Measurements from ENCODE around the gene KRTAP10-10.

- no peak for TF ChIP-seq MAX (IDR thresholded peaks at IDR 0.05)
- no peak for TF ChIP-seq CTCF (IDR thresholded peaks at IDR 0.05; ENCODE audit: low read depth, low read length, missing input control)
- no peak for TF ChIP-seq REST (IDR thresholded peaks at IDR 0.05)
Measured at GRCh38 chr21:44590311-44590721, 46.8 kb upstream of the KRTAP10-10 start.

Data from liver (tissue), 2 donors.